Neuronal stem cell (in vitro differentiated cells): ENCODE measurements around the gene GMFB.
A peak's percentile ranks its signal among the peaks of the same experiment; 100 is the strongest.

Experiments
- DNase-seq: peaks from one replicate; pipeline ENCODE4 v3.0.0-alpha.2; 2013; ENCODE audit warnings: low spot score
- H2AFZ ChIP-seq: one replicate; pipeline ENCODE4 v1.6.1; 2013; ENCODE audit warnings: mild to moderate bottlenecking, low read length, inconsistent platforms
- H2AK5ac ChIP-seq: 2 replicates; pipeline ENCODE4 v1.6.1; 2013; ENCODE audit warnings: low read depth, mild to moderate bottlenecking, inconsistent platforms, low read length, moderate library complexity, mixed read lengths
- H2BK120ac ChIP-seq: 2 replicates; pipeline ENCODE4 v1.6.1; 2013; ENCODE audit warnings: low read depth, mild to moderate bottlenecking, inconsistent platforms, low read length, moderate library complexity, mixed read lengths
- H2BK12ac ChIP-seq: one replicate; pipeline ENCODE4 v1.6.1; 2013; ENCODE audit warnings: low read length, inconsistent platforms
- H2BK15ac ChIP-seq: 2 replicates; pipeline ENCODE4 v1.6.1; 2013; ENCODE audit warnings: mild to moderate bottlenecking, low read length, inconsistent platforms, mixed read lengths
- H2BK5ac ChIP-seq: one replicate; pipeline ENCODE4 v1.6.1; 2013; ENCODE audit warnings: inconsistent platforms, mild to moderate bottlenecking, low read length, moderate library complexity
- H3K14ac ChIP-seq: one replicate; pipeline ENCODE4 v1.6.1; 2013; ENCODE audit warnings: low read length, inconsistent platforms
- H3K18ac ChIP-seq: 2 replicates; pipeline ENCODE4 v1.6.1; 2013; ENCODE audit warnings: low read length, inconsistent platforms
- H3K23ac ChIP-seq: 2 replicates; pipeline ENCODE4 v1.6.1; 2013; ENCODE audit warnings: low read depth, mild to moderate bottlenecking, mixed read lengths, low read length, inconsistent platforms; ENCODE audit not compliant: poor library complexity
- H3K27ac ChIP-seq: replicated peaks from 3 replicates; pipeline ENCODE4 v1.5.1; 2013; ENCODE audit warnings: low read length, inconsistent platforms
- H3K27me3 ChIP-seq, 3 experiments: 2 replicates each; pipeline ENCODE4 v1.6.1; 2013; ENCODE audit warnings: low read length in 3 of 3, mild to moderate bottlenecking in 2 of 3, inconsistent platforms in 1 of 3, low read depth in 1 of 3, mixed read lengths in 1 of 3, moderate library complexity in 1 of 3; ENCODE audit not compliant: control insufficient read depth in 3 of 3, insufficient read depth in 3 of 3
- H3K36me3 ChIP-seq, 2 donors: replicated peaks in 1 of 2; 2 replicates each; pipeline ENCODE4 v1.6.1; 2013; ENCODE audit warnings: low read length in 2 of 2; ENCODE audit not compliant: control insufficient read depth in 2 of 2, insufficient read depth in 2 of 2
- H3K4ac ChIP-seq: 2 replicates; pipeline ENCODE4 v1.6.1; 2013; ENCODE audit warnings: inconsistent platforms, mild to moderate bottlenecking, low read length, moderate library complexity
- H3K4me1 ChIP-seq, 2 donors: 1 replicate in 1 of 2; 2 replicates in 1 of 2; pipeline ENCODE4 v1.6.1; 2013; ENCODE audit warnings: low read length in 2 of 2, low read depth in 1 of 2; ENCODE audit not compliant: control insufficient read depth in 2 of 2, insufficient read depth in 1 of 2
- H3K4me2 ChIP-seq: one replicate; pipeline ENCODE4 v1.6.1; 2013; ENCODE audit warnings: mild to moderate bottlenecking, low read length, inconsistent platforms; ENCODE audit not compliant: insufficient read depth, poor library complexity, severe bottlenecking
- H3K4me3 ChIP-seq, 2 donors: 2 replicates each; pipeline ENCODE4 v1.5.1; 2013; ENCODE audit warnings: low read length in 2 of 2, mild to moderate bottlenecking in 2 of 2, inconsistent platforms in 1 of 2, moderate library complexity in 1 of 2
- H3K79me1 ChIP-seq: one replicate; pipeline ENCODE4 v1.6.1; 2013; ENCODE audit warnings: low read depth, mild to moderate bottlenecking, inconsistent platforms, low read length, moderate library complexity
- H3K9ac ChIP-seq: one replicate; pipeline ENCODE4 v1.6.1; 2013; ENCODE audit warnings: mild to moderate bottlenecking, low read depth, low read length, inconsistent platforms; ENCODE audit not compliant: poor library complexity
- H3K9me3 ChIP-seq, 2 donors: replicated peaks in 1 of 2; 2 replicates each; pipeline versions ENCODE3 to v1.6.1; 2013; ENCODE audit warnings: low read length in 2 of 2, mild to moderate bottlenecking in 2 of 2, inconsistent platforms in 1 of 2, low read depth in 1 of 2, mixed read lengths in 1 of 2, moderate library complexity in 1 of 2; ENCODE audit not compliant: control insufficient read depth in 2 of 2, insufficient read depth in 1 of 2
- H4K8ac ChIP-seq: one replicate; pipeline ENCODE4 v1.6.1; 2013; ENCODE audit warnings: low read depth, mild to moderate bottlenecking, inconsistent platforms, low read length, moderate library complexity
- H4K91ac ChIP-seq: one replicate; pipeline ENCODE4 v1.6.1; 2013; ENCODE audit warnings: low read length, low read depth, mild to moderate bottlenecking, inconsistent platforms; ENCODE audit not compliant: poor library complexity
- WGBS, 2 donors: extraction: QIAGEN DNeasy Blood & Tissue Kit; methylation state at CpG; one replicate each; pipeline ENCODE4 v1.1.7; 2013; ENCODE audit warnings: missing lambda C conversion rate in 2 of 2, mixed read lengths in 1 of 2; ENCODE audit not compliant: insufficient read length in 2 of 2, insufficient replicate concordance in 1 of 2; ENCODE audit errors: extremely low coverage in 2 of 2; 5-methylcytosine and 5-hydroxymethylcytosine counted together

The GMFB gene

GRCh38 chr14:54453252-54453651, 35.5 kb downstream of the GMFB start:
- no peak overlapping the region for H3K14ac ChIP-seq
- H2BK12ac ChIP-seq: no peak overlapping the region
- no peak overlapping the region for H2BK15ac ChIP-seq
- no peak overlapping the region for H4K91ac ChIP-seq
- H3K4me3 ChIP-seq: no peak overlapping the region
- no peak overlapping the region for H2BK5ac ChIP-seq
- no peak overlapping the region for H3K9ac ChIP-seq
- no peaks in the 10 kb centered on the region for H3K36me3 ChIP-seq
- peaks cover 0 to 3% (median 0%) of the 10 kb centered on the region in 3 experiments for H3K27me3 ChIP-seq
- no peak overlapping the region for H3K23ac ChIP-seq
- no peak overlapping the region for H3K27ac ChIP-seq
- no peak overlapping the region for H2AK5ac ChIP-seq
- no peak overlapping the region for H3K18ac ChIP-seq
- WGBS, 2 donors: no CpG with 5 or more reads among the region's 3 CpGs
- H3K4ac ChIP-seq: no peak overlapping the region
- H3K79me1 ChIP-seq: no peaks in the 10 kb centered on the region
- H4K8ac ChIP-seq: no peak overlapping the region
- DNase-seq: no peak
- no peaks in the 10 kb centered on the region for H3K9me3 ChIP-seq
- H3K4me1 ChIP-seq: no peaks in the 10 kb centered on the region
- H3K4me2 ChIP-seq: no peak overlapping the region
- peak overlapping the region; percentile 13 for H2AFZ ChIP-seq
- no peak overlapping the region for H2BK120ac ChIP-seq

- Histone ChIP-seq H3K9me3 (no peaks in the 10 kb centered on the region), H3K4me3 (no peak overlapping the region), H3K36me3 (no peaks in the 10 kb centered on the region), H3K18ac (no peak overlapping the region), H2AK5ac (no peak overlapping the region), H2BK120ac (no peak overlapping the region), H4K91ac (no peak overlapping the region), H3K9ac (no peak overlapping the region), H3K79me1 (no peaks in the 10 kb centered on the region), H3K4me1 (no peaks in the 10 kb centered on the region), H4K8ac (no peak overlapping the region), H2BK12ac (no peak overlapping the region), H3K27me3 (peaks cover 0 to 3% (median 0%) of the 10 kb centered on the region in 3 experiments), H3K4me2 (no peak overlapping the region), H3K14ac (no peak overlapping the region), H3K23ac (no peak overlapping the region), H2AFZ (no peak overlapping the region), H2BK5ac (no peak overlapping the region), H3K27ac (no peak overlapping the region), H3K4ac (no peak overlapping the region), H2BK15ac (no peak overlapping the region)
- no peak for DNase-seq
- WGBS, 2 donors: no CpG with 5 or more reads among the region's 3 CpGs
Measured at GRCh38 chr14:54451961-54452360, 36.8 kb downstream of the GMFB start.

DNA sequence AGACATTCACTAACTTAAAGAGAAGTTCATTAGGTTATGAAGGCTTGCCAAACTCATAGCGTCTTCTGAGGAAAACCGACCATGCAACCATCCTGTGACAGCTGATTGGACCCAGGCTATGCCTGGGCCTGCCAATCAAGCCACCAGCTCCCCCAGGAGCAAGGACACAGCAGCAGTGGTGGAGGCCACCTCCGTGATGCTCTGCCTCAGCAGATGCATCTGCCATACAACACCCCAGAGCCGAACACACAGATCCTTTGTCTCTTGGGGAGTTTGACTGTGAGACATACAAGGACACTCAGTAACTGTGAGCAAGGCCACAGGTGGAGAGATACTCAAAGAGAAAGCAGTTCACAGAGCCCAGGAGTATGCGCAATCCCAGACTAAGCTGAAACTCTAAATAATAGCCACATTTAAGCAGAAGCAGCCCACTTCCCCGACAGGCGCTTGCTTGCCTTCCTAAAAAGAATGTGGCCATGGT, 37.6 kb downstream of the GMFB start:
- no peak overlapping the region for H3K27ac ChIP-seq
- H4K8ac ChIP-seq: no peak overlapping the region
- H3K18ac ChIP-seq: no peak overlapping the region
- peaks cover 3% of the 10 kb centered on the region in 2 donors for H3K4me1 ChIP-seq
- H2BK15ac ChIP-seq: no peak overlapping the region
- H2BK12ac ChIP-seq: no peak overlapping the region
- no peak overlapping the region for H2AK5ac ChIP-seq
- no peak overlapping the region for H3K4ac ChIP-seq
- H3K27me3 ChIP-seq: peaks cover 0 to 3% (median 0%) of the 10 kb centered on the region in 3 experiments
- H4K91ac ChIP-seq: no peak overlapping the region
- H3K4me3 ChIP-seq: no peak overlapping the region
- no peak for DNase-seq
- no peak overlapping the region for H3K14ac ChIP-seq
- no peak overlapping the region for H2BK120ac ChIP-seq
- H3K23ac ChIP-seq: no peak overlapping the region
- WGBS, 2 donors: no CpG with 5 or more reads among the region's 7 CpGs
- peak overlapping the region; percentile 16 for H2AFZ ChIP-seq
- H3K4me2 ChIP-seq: no peak overlapping the region
- H3K36me3 ChIP-seq: no peaks in the 10 kb centered on the region
- H3K9ac ChIP-seq: no peak overlapping the region
- no peak overlapping the region for H2BK5ac ChIP-seq
- no peaks in the 10 kb centered on the region for H3K9me3 ChIP-seq
- H3K79me1 ChIP-seq: no peaks in the 10 kb centered on the region

GRCh38 chr14:54450535-54450934, 38.2 kb downstream of the GMFB start:
- peaks cover 3 to 6% of the 10 kb centered on the region in 2 donors for H3K4me1 ChIP-seq
- no peaks in the 10 kb centered on the region for H3K79me1 ChIP-seq
- H3K27me3 ChIP-seq: peaks cover 0 to 3% (median 0%) of the 10 kb centered on the region in 3 experiments
- H3K4me2 ChIP-seq: no peak overlapping the region
- no peak overlapping the region for H3K27ac ChIP-seq
- H3K23ac ChIP-seq: no peak overlapping the region
- peak overlapping the region; percentile 16 for H2AFZ ChIP-seq
- no peaks in the 10 kb centered on the region for H3K9me3 ChIP-seq
- no peak overlapping the region for H2AK5ac ChIP-seq
- H3K4ac ChIP-seq: no peak overlapping the region
- no peak overlapping the region for H2BK5ac ChIP-seq
- H2BK120ac ChIP-seq: no peak overlapping the region
- H3K18ac ChIP-seq: no peak overlapping the region
- H2BK15ac ChIP-seq: no peak overlapping the region
- no peak overlapping the region for H4K8ac ChIP-seq
- DNase-seq: no peak
- no peaks in the 10 kb centered on the region for H3K36me3 ChIP-seq
- H4K91ac ChIP-seq: no peak overlapping the region
- WGBS, 2 donors: no CpG with 5 or more reads among the region's 3 CpGs
- H2BK12ac ChIP-seq: no peak overlapping the region
- H3K14ac ChIP-seq: no peak overlapping the region
- H3K4me3 ChIP-seq: no peak overlapping the region
- no peak overlapping the region for H3K9ac ChIP-seq
